HepG2 (cell line): ENCODE data around the gene ATP5F1E. TPM values are rescaled to one million over a fixed set of nuclear protein-coding genes. Genes with fewer than 3 reads are reported as not detected.

ENCODE experiments used
- ATAC-seq: fragments of 200-7000 bp; cut with Tn5 transposase; 3 replicates; pipeline ENCODE4 v1.9.1; 2020; ENCODE audit warnings: mild to moderate bottlenecking, moderate library complexity
- BruUV-seq: library from RNA; stranded (reverse); fragments of 400-500 nt; replicated peaks from 2 replicates; lab custom pipeline; 2021; lab: Mats Ljungman, UMichigan
- CTCF ChIA-PET: fragments of 300-600 bp; formaldehyde crosslinking; extraction: SDS; loops from one replicate; lab custom pipeline; 2021; ENCODE audit warnings: low total read pairs, inconsistent platforms, low intra/inter-chr PET ratio; lab: Yijun Ruan, JAX
- POLR2A ChIA-PET: fragments of 350-600 bp; sonication (Branson Sonifier 250); formaldehyde crosslinking; loops from one replicate; lab custom pipeline; 2020; ENCODE audit warnings: antibody characterized with exemption, inconsistent platforms; lab: Yijun Ruan, JAX
- DNase-seq: peaks from one replicate; pipeline ENCODE4 v3.0.0-alpha.2; 2015; ENCODE audit warnings: low spot score
- FAIRE-seq: peaks from 3 replicates; lab custom pipeline; 2011; peaks lifted over from hg19 to GRCh38; lab: Jason Lieb, UNC
- H2AFZ ChIP-seq: one replicate; pipeline ENCODE4 v1.6.1; 2011; ENCODE audit warnings: low read length, inconsistent platforms
- H3K27ac ChIP-seq: fragments of 300-600 bp; 3 replicates; pipeline ENCODE4 v1.8.0; 2011; ENCODE audit warnings: mixed run types, mild to moderate bottlenecking, mixed read lengths, low read length, inconsistent platforms; ENCODE audit not compliant: insufficient read depth; ENCODE audit errors: extremely low read length
- H3K27me3 ChIP-seq, 2 experiments: fragments of 200-600 bp in 1 of 2; 2 replicates in 1 of 2; 3 replicates in 1 of 2; pipeline versions ENCODE4 v1.6.0 to v1.8.0; 2011; ENCODE audit warnings: low read length in 2 of 2, mild to moderate bottlenecking in 2 of 2, moderate library complexity in 2 of 2, inconsistent platforms in 1 of 2; ENCODE audit not compliant: insufficient read depth in 2 of 2, control insufficient read depth in 1 of 2
- H3K36me3 ChIP-seq, 2 experiments: fragments of 200-600 bp in 1 of 2; replicated peaks in 1 of 2; 2 replicates in 1 of 2; 3 replicates in 1 of 2; pipeline versions ENCODE4 v1.5.1 to v1.8.0; 2011; ENCODE audit warnings: low read length in 2 of 2, inconsistent platforms in 1 of 2; ENCODE audit not compliant: insufficient read depth in 2 of 2, control insufficient read depth in 1 of 2
- H3K4me1 ChIP-seq: 2 replicates; pipeline ENCODE4 v1.5.1; 2012; ENCODE audit warnings: low read length, inconsistent platforms; ENCODE audit not compliant: insufficient read depth
- H3K4me2 ChIP-seq: 2 replicates; pipeline ENCODE4 v1.6.0; 2011; ENCODE audit warnings: low read depth, low read length, inconsistent platforms
- H3K4me3 ChIP-seq, 3 experiments: fragments of 200-600 bp in 1 of 3; sonication (generic), shearing (Covaris generic) in 1 of 3; replicated peaks in 1 of 3; 2 replicates each; pipeline ENCODE4 v1.5.1; 2011 to 2016; ENCODE audit warnings: low read length in 3 of 3, inconsistent platforms in 2 of 3, low read depth in 2 of 3, mild to moderate bottlenecking in 2 of 3, control low read depth in 1 of 3, mixed read lengths in 1 of 3; ENCODE audit not compliant: insufficient read depth in 1 of 3
- H3K79me2 ChIP-seq: one replicate; pipeline ENCODE4 v1.6.1; 2011; ENCODE audit warnings: low read length, inconsistent platforms; ENCODE audit not compliant: insufficient read depth
- H3K9ac ChIP-seq: 2 replicates; pipeline ENCODE4 v1.6.0; 2011; ENCODE audit warnings: mild to moderate bottlenecking, low read depth, low read length, inconsistent platforms; ENCODE audit not compliant: insufficient read depth
- H3K9me3 ChIP-seq: 2 replicates; pipeline ENCODE4 v1.5.1; 2012; ENCODE audit warnings: mild to moderate bottlenecking, low read length
- H4K20me1 ChIP-seq: 2 replicates; pipeline ENCODE4 v1.6.0; 2011; ENCODE audit warnings: inconsistent platforms, mild to moderate bottlenecking, low read length, moderate library complexity; ENCODE audit not compliant: insufficient read depth
- GTF3A ChIP-seq: sonication (generic); formaldehyde crosslinking; conservative IDR thresholded peaks from 2 replicates; pipeline ENCODE4 v1.4.0; 2020; ENCODE audit warnings: mild to moderate bottlenecking, missing genetic modification reagents
- JDP2 ChIP-seq: sonication (generic); formaldehyde crosslinking; IDR thresholded peaks from 2 replicates; pipeline ENCODE4 v1.8.1; 2022; ENCODE audit warnings: missing genetic modification reagents, borderline replicate concordance
- JUNB ChIP-seq: sonication (generic); formaldehyde crosslinking; IDR thresholded peaks from 2 replicates; pipeline ENCODE4 v1.8.0; 2022; ENCODE audit warnings: missing genetic modification reagents, mild to moderate bottlenecking, borderline replicate concordance
- KMT2B ChIP-seq: IDR thresholded peaks from 2 replicates; pipeline ENCODE4 v1.6.1; 2016; ENCODE audit warnings: missing genetic modification reagents, missing compliant biosample characterization
- NR1H2 ChIP-seq: sonication (generic); formaldehyde crosslinking; IDR thresholded peaks from 2 replicates; pipeline ENCODE4 v1.8.1; 2022; ENCODE audit warnings: low read depth, missing genetic modification reagents, borderline replicate concordance
- PAF1 ChIP-seq: IDR thresholded peaks from 2 replicates; pipeline ENCODE4 v1.6.1; 2016; ENCODE audit warnings: missing genetic modification reagents, missing compliant biosample characterization
- SATB2 ChIP-seq: sonication (generic); formaldehyde crosslinking; IDR thresholded peaks from 2 replicates; pipeline ENCODE4 v1.5.0; 2020; ENCODE audit warnings: missing genetic modification reagents
- SNAPC2 ChIP-seq: sonication (generic); formaldehyde crosslinking; IDR thresholded peaks from 2 replicates; pipeline ENCODE4 v1.8.1; 2022; ENCODE audit warnings: mild to moderate bottlenecking, missing genetic modification reagents
- ZNF12 ChIP-seq: sonication (generic); formaldehyde crosslinking; IDR thresholded peaks from 2 replicates; pipeline ENCODE4 v1.5.0; 2020; ENCODE audit warnings: missing genetic modification reagents
- ZNF121 ChIP-seq: sonication (generic); formaldehyde crosslinking; IDR thresholded peaks from 2 replicates; pipeline ENCODE4 v1.5.0; 2020; ENCODE audit warnings: mild to moderate bottlenecking, missing genetic modification reagents
- ZNF34 ChIP-seq: sonication (generic); formaldehyde crosslinking; IDR thresholded peaks from 2 replicates; pipeline ENCODE4 v1.4.0; 2020; ENCODE audit warnings: mild to moderate bottlenecking, missing genetic modification reagents, borderline replicate concordance
- ZNF441 ChIP-seq: sonication (generic); formaldehyde crosslinking; IDR thresholded peaks from 2 replicates; pipeline ENCODE4 v1.7.0; 2021; ENCODE audit warnings: missing genetic modification reagents, borderline replicate concordance
- ZNF572 ChIP-seq: sonication (generic); formaldehyde crosslinking; IDR thresholded peaks from 2 replicates; pipeline ENCODE4 v1.5.1; 2020; ENCODE audit warnings: mild to moderate bottlenecking, missing genetic modification reagents
- ZNF670 ChIP-seq: sonication (generic); formaldehyde crosslinking; IDR thresholded peaks from 2 replicates; pipeline ENCODE4 v1.8.0; 2022; ENCODE audit warnings: mild to moderate bottlenecking, missing genetic modification reagents, borderline replicate concordance
- WGBS: methylation state at CpG from one replicate; pipeline ENCODE4 v1.1.6; 2017; ENCODE audit warnings: low lambda C conversion rate; 5-methylcytosine and 5-hydroxymethylcytosine counted together
- in situ Hi-C: cut with HindIII; loops from 2 replicates; pipeline ENCODE4 v1.10.0; 2017; ENCODE audit warnings: low pct_unique_long_range_greater_than_20kb; ENCODE audit not compliant: extremely low pct_ligation_motif_present
- intact Hi-C: fragments of 100-400 bp; cut with micrococcal nuclease; formaldehyde crosslinking; loops from one replicate; pipeline ENCODE4 v1.10.0; 2022; ENCODE audit not compliant: unreplicated experiment
- polyA plus RNA-seq, 8 experiments: library from polyadenylated mRNA; depleted of rRNA in 3 of 8; stranded (reverse) in 7 of 8; unstranded in 1 of 8; fragments of >200 nt; fragmentation: Illumina TruSeq in 4 of 8; extraction: Trizol in 4 of 8; gene quantifications; 2 replicates each; pipeline versions ENCODE4 v1.2.1 to v1.2.3, GENCODE V29; 2011 to 2016; ENCODE audit warnings: low read depth in 4 of 8, missing spikeins in 1 of 8, mixed read lengths in 1 of 8; ENCODE audit not compliant: insufficient read depth in 1 of 8
- total RNA-seq, 5 experiments: library from RNA; depleted of rRNA; stranded (reverse); fragments of >200 nt; fragmentation: Illumina TruSeq; extraction: Trizol; gene quantifications; 2 replicates each; pipeline ENCODE4 v1.2.3, GENCODE V29; 2016; ENCODE audit warnings: low read depth in 1 of 5
- TF ChIP-seq, protein P1 (sequence below): sonication (generic); formaldehyde crosslinking; IDR thresholded peaks from 2 replicates; pipeline ENCODE4 v1.4.0; 2020; ENCODE audit warnings: missing genetic modification reagents

ATP5F1E gene
- total and polyA plus RNA-seq, 2 of the 13 experiments (the other 11 are each of a cell fraction or from before 2014, with no cell fraction given) = 121 to 134 TPM

DNA sequence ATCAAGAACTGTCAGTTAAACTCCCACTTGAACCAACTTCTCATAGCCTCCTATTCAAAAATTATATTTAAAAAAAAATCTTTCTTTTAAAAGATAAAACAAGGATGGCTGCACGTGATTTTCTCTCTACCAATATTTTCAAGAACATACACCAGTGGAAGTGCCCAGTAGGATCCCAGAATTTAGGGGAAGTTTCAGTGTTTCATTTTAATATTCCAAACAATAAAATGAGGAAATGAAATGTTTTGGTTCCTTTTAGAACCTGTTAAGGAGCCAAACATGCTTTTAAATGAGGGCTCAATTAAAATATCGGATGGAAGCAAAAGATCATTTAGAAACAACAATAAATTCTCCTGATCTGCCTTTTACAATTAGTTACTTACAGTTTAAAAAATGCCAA, 36.9 kb upstream of the ATP5F1E start (continued):
- TF ChIP-seq SATB2 (CRISPR knock-in tag) = no peak
- no peak for TF ChIP-seq ZNF670
- no peak for TF ChIP-seq ZNF121 (CRISPR knock-in tag)
- TF ChIP-seq PAF1 (CRISPR knock-in tag) = no peak
- no peak for TF ChIP-seq KMT2B (CRISPR knock-in tag)
- TF ChIP-seq SNAPC2 (CRISPR knock-in tag) = no peak
- no peak for TF ChIP-seq JUNB (CRISPR knock-in tag)

DNA sequence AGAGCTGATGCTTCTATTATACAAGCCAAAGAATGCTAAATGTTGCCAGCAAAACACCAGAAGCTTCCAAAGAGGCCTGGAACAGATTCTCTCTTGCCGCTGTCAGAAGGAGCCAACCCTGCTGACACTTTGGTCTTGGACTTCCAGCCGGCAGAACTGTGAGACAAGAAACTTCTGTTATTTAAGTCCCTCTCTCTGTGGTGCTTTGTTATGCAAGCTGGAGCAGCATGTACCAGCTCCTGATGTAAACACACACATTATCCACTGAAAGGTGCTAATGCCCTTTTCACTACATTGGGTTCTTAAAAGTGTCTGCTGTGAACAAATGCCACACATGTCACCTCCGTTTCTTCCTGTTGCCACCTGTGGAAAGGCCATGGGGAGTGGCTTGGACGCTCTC, 36.4 kb upstream of the ATP5F1E start:
- no peak for FAIRE-seq
- Histone ChIP-seq H3K9me3 (no peaks in the 10 kb centered on the region), H3K27ac (no peak overlapping the region), H3K9ac (no peak overlapping the region), H3K79me2 (no peaks in the 10 kb centered on the region), H3K27me3 (peaks cover 2 to 42% of the 10 kb centered on the region in 2 experiments; a peak in 4 of 5 replicates), H3K4me1 (no peaks in the 10 kb centered on the region), H3K4me3 (no peak overlapping the region), H2AFZ (no peak overlapping the region), H3K4me2 (no peak overlapping the region), H4K20me1 (no peaks in the 10 kb centered on the region), H3K36me3 (no peaks in the 10 kb centered on the region)
- no peak for ATAC-seq
- WGBS = 8% methylated on average over 4 of the region's 4 CpGs
- ChIA-PET POLR2A (no interaction called here), CTCF (no interaction called here)
- no peak for DNase-seq
- no TSS peak for BruUV-seq
- in situ Hi-C loops = no loop called here
- intact Hi-C loops = no loop called here
- no peak for TF ChIP-seq ZNF34 (CRISPR knock-in tag)
- TF ChIP-seq NR1H2 (CRISPR knock-in tag) = no peak
- TF ChIP-seq ZNF572 = no peak
- no peak for TF ChIP-seq GTF3A
- TF ChIP-seq ZNF12 (CRISPR knock-in tag) = no peak
- TF ChIP-seq, protein P1, sequence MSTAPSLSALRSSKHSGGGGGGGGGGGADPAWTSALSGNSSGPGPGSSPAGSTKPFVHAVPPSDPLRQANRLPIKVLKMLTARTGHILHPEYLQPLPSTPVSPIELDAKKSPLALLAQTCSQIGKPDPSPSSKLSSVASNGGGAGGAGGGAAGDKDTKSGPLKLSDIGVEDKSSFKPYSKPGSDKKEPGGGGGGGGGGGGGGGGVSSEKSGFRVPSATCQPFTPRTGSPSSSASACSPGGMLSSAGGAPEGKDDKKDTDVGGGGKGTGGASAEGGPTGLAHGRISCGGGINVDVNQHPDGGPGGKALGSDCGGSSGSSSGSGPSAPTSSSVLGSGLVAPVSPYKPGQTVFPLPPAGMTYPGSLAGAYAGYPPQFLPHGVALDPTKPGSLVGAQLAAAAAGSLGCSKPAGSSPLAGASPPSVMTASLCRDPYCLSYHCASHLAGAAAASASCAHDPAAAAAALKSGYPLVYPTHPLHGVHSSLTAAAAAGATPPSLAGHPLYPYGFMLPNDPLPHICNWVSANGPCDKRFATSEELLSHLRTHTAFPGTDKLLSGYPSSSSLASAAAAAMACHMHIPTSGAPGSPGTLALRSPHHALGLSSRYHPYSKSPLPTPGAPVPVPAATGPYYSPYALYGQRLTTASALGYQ = no peak
- TF ChIP-seq JDP2 (CRISPR knock-in tag) = no peak
- TF ChIP-seq ZNF441 (CRISPR knock-in tag) = no peak
